Measurements from ENCODE around the gene PANK4.
"Not testable (repeated sequence)": the region's sequence is repeated elsewhere in the genome, so short reads cannot be mapped to it uniquely, and the experiment has no call there.

The PANK4 gene

DNA sequence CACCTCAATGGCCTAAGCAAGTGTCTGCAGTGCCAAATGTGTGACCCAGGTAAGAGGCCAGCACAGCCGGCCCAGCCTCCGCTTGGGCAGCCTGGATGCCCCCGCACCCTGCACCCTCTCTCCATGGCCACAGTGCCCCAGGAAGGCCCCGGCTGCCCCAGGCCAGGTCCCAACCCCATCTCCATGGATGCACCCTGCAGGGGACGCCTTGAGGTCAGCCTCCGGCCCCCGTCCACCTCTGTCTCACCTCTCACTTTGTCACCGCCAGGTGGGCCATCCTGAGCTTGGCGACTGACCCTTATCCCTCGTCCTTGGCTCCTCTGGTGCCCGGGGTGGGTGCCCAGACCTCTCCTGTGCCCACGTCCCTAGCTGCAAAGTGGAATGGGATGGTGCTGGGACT, 32.0 kb upstream of the PANK4 start:
- DNase-seq, result no peak

GRCh38 chr1:2557482-2558400, 31.3 kb upstream of the PANK4 start:
- no peak for DNase-seq

DNA sequence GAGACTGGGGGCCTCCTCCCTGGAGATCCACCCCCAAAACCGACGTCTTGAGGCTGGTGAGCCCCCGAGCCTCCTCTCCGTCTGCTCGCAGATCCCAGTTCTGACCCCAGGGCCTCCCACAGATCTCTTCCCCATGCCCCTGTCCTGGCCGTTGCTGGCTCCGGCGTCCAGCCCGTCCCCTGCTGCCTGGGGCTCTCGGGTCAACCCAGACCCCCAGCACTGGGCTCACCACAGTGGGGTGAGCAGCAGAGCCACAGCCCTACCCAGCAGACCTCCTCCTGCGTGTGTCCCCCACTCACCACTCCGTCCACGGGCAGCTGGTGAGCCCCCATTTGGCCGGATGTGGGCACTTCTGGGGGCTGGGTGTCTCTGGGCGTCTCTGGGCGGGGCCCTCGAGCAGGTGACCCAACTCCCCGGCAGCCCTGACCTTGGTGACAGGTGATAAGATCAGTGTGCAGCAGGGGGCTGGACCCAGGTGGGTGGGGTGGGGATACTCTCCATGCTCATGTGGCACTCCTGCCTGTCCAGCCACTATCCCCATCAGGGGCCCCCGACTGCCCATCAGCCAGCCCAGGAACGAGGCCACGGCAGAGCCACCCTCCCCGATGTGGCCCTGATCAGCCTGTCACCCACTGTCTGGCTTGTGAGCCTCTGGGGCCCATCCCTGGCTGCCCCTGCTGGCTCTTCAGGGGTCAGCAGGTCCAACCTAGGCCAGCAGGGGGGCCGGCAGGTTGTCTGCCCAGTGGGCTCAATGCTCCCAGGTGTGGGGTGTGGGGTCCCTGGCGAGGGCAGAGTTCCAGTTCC, 30.5 kb upstream of the PANK4 start:
- DNase-seq, result no peak

GRCh38 chr1:2556277-2556677, 29.9 kb upstream of the PANK4 start, which contains the start of gene TNFRSF14:
TNFRSF14 (plus strand) TSS chr1:2556371; CDS start chr1:2556665, 294 bp downstream.
- DNase-seq, result no peak

- DNase-seq, result no peak
Observed at GRCh38 chr1:2555634-2556276, 29.4 kb upstream of the PANK4 start.

DNA sequence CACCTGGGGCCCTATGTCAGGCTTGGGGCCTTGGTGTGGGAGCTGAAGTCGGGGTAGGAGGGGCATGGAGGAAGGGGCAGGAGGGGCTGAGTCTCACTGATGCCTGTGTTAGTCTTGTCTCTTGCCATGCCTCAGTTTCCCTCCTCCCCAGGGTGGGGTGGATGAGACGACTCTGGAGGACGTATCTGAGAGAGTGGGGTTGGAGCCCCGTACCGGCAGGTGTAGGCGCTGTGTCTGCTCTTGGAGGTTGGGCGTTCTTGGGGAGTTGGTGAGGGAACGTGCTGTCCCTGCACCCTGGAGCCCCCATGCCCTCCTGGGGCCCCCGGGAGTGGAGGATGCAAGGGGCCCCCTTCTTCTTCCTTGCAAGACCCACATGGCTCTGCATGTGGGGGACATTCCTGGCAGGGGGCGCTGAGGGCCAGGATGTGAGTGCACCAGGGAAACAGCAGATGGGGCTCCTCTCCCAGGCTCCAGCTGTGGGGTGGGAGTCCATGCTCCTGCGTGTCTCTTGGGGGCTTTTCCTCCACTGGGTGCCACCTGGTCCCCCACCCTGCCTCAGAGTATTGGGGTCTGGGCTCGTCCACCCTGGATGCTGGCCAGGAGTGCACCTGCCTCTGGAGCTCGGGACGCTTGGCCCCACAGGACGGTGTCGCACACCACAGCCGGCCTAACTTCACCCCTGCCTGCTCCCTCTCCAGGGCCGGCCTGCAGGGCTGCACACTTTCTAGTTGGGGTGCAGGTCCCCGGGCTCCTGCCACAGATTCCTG, 28.4 kb upstream of the PANK4 start:
- DNase-seq, result peak in 1 of 2 experiments; percentile 18

- DNase-seq, result no peak
Observed at GRCh38 chr1:2553871-2554620, 27.6 kb upstream of the PANK4 start.

- DNase-seq, result not testable (repeated sequence)
Observed at GRCh38 chr1:2553076-2553475, 26.7 kb upstream of the PANK4 start.

DNA sequence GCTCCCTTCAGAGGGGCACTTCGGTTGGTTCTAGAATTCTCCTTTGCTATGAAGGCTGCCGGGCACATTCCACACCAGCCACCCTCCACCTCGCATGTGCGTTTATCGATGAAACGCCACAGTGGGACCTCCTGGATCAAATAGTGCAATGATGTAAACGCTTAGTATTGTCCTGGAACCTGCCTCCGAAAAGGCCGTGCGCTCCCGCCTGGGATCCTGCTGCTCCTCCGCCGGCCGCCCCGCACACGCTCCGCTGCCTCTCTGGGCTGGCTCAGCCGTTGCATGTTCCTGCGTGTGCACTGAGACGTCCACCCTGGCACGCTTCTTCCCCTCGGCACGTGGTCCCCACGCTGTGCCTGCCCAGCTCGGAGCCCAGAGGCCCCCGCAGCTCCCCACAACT, 25.8 kb upstream of the PANK4 start:
- no peak for DNase-seq

DNA sequence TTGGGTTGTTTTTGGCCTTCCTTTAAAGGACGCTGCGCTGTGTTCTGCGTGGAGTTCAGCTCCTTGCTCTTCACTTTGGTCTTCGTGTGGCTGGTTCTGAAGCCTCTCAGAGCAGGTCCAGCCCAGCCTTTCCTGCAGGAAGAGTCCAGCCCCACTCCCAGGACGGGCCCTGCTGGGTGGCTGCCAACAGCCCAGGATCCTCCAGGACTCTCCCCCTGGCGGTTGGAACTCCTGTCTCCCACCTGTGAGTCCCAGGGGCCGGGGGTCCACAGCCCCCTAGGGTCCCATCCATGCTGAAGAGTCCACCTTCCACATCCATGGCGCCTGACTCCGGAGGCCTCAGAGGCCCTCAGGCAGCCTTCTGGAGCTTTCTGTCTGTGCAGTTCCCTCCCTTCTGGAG, 25.1 kb upstream of the PANK4 start:
- not testable (repeated sequence) for DNase-seq

DNA sequence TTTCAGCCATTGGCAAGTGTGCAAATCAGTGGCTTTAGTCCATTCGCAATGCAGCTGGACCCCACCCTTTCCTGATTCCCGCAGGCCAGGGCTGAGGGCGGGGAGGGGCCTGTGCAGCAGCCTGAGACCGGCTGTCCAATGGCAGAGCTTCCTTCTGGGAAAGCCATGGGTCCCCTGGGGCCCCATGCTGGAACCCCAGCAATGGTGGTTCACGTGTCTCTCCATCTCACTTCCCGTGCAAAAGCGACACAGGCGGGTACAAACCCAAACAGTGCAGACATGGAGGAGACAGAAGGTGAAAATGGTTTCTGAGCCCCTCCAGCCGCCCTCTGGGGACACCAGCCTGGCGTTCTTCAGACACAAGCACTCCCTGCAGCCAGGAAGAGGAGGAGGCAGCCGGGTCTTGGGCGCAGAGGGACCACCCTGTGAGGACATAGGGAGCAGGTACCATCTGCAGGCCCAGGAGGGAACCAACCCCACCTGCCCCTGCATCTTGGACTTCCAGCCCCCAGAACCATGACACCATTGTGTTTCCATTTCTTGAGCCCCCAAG, 24.0 kb upstream of the PANK4 start:
- DNase-seq, result not testable (repeated sequence)

DNA sequence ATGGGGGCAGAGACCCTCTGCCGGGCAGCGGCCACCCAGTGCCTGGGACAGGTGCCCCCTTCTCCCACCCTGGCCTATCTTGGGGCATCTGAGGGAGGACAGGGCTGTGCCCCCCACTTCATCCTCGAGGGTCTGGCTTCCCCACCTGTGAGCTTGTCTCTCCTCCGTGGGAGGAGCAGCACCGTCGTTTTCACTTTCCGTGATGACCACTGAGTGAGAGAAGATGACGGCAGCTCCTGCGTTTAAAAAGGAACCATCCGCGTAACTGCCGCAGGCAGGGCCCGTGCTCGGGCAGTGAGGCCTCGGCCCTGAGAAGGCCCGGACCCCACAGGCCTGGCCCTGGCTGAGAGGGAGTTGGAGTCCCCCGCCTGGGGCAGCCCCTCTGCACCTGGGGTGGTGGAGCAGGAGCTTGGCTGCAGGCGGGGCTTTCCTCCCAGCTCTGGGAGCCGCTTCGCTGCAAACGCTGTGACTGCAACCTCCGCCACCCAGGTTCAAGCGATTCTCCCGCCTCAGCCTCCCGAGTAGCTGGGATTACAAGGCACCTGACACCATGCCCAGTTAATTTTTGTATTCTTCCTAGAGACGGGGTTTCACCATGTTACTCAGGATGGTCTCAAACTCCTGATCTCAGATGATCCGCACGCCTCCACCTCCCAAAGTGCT, 23.1 kb upstream of the PANK4 start:
- not testable (repeated sequence) for DNase-seq

DNA sequence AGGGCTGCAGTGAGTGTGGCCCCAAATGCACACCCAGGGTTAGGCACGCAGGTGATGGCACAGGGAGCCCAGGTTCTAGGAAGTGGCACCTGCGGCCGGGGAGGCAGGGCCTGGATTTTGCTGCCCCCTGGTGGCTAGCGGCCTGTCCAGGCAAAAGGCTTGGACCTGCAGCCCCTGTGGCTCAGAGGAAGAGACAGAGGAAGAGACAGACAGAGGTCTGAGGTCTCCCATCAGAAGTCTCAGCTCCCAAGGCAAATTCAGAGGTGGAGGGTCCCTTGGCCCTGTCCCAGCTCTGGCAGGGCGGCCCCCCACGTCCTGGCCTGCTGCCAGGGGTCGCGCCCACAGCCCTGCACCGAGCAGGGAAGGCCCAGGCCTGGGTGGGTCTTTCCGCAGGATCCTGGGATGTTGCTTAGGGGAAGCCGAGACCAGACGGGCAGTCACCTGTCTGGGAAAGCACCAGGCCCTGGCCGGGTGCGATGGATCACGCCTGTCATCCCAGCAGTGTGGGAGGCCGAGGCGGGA, 21.7 kb upstream of the PANK4 start:
- DNase-seq, result peak; percentile 60 to 75

DNA sequence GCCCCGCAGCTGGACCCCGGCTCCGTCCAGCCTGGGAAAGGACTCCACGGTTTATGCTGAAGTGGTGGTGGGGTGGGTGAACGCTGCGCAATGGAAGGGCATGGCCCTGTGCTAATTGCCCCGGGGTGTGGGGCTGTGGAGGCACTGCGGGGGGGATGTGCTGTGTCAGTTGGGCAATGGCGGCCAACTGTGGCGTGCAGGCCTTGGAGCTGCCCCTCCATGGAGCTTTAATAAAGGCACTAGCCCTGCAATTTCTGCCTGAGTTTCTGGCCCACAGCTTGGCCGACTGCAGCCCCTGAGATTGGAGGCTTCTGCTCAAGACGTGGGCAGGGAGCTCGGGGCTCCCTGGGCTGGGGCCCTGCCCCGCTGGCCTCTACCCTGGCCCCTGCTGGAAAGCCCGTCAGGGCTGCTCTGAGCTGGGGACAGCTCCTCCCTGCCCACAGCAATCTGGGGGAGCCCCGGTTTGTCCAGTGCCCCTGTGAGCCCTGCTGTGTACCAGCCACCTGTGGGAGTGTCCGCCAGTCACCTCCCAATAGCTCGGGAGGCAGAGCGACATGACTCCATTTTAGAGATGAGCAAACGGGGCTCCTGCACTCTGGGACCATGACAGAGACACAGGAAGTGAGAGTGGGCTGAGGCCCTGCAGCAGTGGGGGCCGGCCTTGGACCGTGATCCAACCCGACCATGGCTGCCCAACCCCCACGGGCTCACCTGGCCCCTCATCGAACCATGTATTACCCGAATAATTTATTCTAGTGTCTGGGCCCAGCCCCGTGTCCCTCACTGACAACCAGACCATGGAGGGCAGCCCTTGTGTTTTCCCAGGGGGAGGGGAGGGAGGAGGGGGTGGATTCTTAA, 21.0 kb upstream of the PANK4 start:
- DNase-seq, result no peak

GRCh38 chr1:2546515-2547209, 20.3 kb upstream of the PANK4 start:
- DNase-seq, result no peak

- no peak for DNase-seq
Observed at GRCh38 chr1:2545754-2546514, 19.5 kb upstream of the PANK4 start.

DNA sequence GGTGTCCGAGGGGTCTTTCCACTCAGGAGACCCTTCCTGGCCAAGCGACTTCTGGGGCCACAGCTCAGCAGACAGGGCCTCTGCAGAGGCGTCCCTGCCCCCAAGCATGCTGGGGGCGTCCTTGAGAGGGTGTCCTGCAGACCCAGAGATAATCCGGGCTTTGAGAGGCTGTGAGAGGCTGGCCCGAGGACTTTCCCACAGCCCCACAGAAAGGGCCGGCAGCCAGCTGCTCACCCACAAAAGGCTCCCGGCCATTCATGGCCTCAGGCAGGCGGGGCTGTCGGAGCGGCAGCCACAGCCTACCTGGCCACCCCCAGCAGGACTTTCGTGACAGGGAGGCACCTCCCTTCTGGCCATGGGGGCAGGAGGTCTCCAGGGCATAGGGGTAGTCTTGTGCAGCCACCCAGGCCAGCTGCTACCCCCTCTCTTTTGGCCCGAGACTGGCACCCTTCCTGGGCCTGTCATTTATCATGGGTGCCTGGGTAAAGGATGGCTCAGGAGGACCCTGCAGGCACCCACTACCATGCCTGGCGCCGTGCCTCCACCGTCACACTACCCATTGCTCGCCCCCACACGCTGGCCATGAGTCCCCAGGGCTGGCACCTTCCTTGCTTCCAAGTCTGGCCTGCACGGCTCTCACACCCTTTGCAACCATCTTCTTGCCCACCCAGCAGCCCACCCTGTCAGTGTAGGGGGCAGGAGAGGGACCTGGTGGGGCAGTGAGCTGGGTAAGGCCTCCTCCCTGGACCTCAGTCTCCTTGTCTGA, 18.7 kb upstream of the PANK4 start:
- no peak for DNase-seq

Data from NCI-H446 (cell line).